ENCODE results near the gene FRY.

GRCh38 chr13:32202268-32202667 lies 170.7 kb downstream of the FRY start:
- no peak for TF ChIP-seq CTCF (IDR thresholded peaks at IDR 0.05; ENCODE audit: low read depth, low read length)
- no peak for TF ChIP-seq EZH2phosphoT487 (IDR thresholded peaks at IDR 0.05; ENCODE audit: low read depth)
